Measurements from ENCODE around the gene PDCD11.
"Not testable (repeated sequence)": the region's sequence is repeated elsewhere in the genome, so short reads cannot be mapped to it uniquely, and the experiment has no call there.

PDCD11 gene

DNA sequence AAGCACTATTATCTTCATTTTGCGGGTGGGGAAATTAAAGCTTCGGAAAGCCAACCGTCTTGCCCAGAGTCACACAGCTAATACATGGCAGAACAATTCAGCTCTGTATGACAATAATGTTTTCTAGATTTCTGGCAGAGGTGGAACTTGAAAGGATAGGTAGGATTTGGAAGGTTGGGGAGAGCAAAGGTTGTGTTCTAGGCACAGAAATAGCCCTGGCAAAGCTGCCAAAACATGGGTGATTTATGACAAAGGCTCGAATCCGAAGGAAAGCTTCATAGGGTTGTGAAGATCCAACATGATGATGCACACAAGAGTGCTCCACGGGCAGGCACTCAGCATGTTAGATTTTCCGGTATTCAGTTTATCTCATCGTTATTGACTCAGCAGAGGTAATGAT, 19.2 kb downstream of the PDCD11 start:
- DNase-seq (ENCODE audit: low read depth in 4 of 4, low spot score in 1 of 4), result no peak

DNA sequence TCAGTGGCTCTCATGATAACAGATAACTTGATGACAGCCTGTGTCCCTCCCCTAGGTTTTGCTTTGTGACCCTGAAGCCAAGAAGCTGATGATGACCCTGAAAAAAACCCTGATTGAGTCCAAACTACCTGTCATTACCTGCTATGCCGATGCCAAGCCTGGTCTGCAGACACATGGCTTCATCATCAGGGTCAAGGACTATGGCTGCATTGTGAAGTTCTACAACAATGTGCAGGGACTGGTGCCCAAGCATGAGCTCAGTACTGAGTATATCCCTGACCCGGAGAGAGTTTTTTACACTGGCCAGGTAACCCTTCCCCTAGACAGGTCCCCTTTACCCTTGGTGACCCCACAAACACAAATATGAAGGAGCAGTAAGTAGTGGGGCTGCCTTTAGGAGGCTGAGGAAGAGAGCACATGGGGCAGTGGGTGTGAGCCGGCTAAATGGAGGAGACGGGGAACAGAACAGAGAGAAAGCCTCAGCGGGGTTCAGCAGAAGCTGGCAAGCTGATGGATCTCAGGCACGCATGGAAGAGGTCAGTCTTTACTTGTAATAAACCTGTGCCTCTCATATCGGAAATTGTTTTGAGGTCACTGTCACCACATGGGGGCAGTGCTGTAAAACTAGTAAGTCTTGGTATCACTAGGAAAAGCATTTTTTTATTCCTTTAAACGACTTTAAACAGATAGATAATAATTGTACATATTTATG, 20.2 kb downstream of the PDCD11 start:
- peak in 2 of 4 experiments; percentile 9 to 12 for DNase-seq (ENCODE audit: low read depth in 4 of 4, low spot score in 1 of 4)

- DNase-seq (ENCODE audit: low read depth in 4 of 4, low spot score in 1 of 4), result not testable (repeated sequence)
These were observed 20.7 kb downstream of the PDCD11 start for GRCh38 chr10:103417148-103417469.

DNA sequence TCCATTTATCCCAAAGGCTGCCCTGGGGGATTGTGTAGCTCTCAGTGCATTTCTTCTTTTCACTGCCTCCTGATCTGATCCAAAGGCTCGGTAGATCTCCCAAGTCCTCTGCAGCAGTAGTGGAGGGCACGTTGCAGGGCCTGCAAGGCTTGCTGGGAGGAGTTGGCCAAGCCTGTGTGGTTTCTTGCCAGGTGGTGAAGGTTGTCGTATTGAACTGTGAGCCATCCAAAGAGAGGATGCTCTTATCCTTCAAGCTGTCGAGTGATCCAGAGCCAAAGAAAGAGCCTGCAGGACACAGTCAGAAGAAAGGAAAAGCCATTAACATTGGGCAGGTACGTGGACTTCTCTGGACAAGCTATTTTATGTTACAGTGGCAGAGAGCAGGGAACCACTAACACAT, 21.2 kb downstream of the PDCD11 start:
- no peak for DNase-seq (ENCODE audit: low read depth in 4 of 4, low spot score in 1 of 4)

DNA sequence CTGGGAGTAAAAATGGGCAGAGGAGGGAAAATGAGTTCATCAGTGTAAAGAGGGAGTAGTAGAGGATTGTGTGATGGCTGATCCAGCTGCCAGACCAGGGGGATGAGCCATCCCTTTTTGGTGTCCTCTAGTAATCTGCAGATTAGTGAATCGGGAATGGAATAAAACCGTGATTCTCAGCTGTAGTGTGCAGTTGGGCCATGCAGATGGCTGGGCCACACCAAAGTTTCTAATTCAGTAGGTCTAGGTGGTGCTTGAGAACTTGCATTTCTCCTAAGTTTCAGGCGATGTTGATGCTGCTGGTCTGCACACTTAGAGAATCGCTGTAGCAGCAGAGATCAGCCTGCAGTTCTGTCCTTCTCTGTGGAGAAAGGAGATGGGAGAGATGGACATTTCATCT, 22.7 kb downstream of the PDCD11 start:
- no peak for DNase-seq (ENCODE audit: low read depth in 4 of 4, low spot score in 1 of 4)

GRCh38 chr10:103423748-103424147, 27.3 kb downstream of the PDCD11 start:
- DNase-seq (ENCODE audit: low read depth in 4 of 4, low spot score in 1 of 4), result no peak

DNA sequence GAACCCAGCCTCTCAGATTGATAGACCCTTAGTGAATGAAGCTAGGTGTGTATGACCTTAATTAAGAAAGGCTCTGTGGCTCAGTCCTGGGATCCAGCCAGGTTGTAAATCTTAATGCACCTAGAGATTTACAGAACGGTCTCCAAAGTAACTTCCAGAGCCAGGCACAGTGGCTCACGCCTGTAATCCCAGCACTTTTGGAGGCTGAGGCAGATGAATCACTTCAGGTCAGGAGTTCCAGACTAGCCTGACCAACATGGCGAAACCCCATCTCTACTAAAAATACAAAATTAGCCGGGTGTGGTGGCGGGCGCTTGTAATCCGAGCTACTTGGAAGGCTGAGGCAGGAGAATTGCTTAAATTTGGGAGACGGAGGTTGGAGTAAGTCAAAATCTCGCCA, 31.4 kb downstream of the PDCD11 start:
- no peak for DNase-seq (ENCODE audit: low read depth in 4 of 4, low spot score in 1 of 4)

DNA sequence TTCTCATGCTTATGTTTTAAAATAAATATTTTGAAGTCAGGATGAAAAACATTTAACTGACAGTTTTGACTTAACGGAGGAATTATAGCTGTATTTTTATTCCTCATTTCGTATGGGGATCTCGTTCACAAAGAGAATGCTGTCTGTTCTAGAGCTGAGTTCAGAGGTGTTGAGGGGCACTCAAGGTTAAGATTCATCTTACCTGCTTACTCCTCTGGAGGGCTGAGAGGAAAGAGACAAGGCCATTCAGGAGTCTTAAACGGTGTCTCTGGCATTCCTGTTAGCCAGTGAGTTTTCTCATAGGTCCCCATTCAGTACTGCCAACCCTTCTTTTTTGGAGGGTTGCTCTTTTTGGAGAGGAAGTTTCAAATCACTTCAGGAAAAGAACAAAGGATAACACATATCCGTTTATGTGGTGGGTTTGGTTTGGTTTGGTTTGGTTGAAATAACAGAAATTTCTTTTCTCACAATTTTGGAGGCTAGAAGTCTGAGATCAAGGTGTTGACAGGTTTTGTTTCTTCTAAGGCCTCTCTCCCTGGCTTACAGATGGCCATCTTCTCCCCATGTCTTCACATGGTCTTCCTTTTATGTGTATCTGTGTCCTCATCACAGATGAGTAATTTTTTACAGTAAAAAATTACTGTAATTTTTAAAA, 32.7 kb downstream of the PDCD11 start:
- DNase-seq (ENCODE audit: low read depth in 4 of 4, low spot score in 1 of 4), result no peak

- DNase-seq (ENCODE audit: low read depth in 4 of 4, low spot score in 1 of 4), result no peak
These were observed 33.2 kb downstream of the PDCD11 start for GRCh38 chr10:103429647-103430046.

DNA sequence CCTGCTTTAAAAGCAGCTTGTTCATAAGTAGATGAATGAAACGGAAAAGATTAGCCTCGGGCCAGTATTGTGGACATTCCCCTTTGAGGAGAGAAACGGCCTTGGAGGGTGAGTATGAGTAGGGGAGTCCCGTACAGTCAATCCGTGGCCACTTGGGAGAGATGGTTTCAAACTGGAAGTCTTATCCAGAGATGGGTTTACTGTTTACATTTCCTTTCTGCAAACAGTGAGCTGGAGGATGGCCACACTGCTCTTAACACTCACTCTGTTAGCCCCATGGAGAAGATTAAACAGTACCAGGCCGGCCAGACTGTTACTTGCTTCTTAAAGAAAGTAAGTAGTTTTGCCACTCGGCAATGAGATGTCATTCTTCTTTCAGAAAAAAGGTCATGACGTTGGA, 35.5 kb downstream of the PDCD11 start:
- no peak for DNase-seq (ENCODE audit: low read depth in 4 of 4, low spot score in 1 of 4)

DNA sequence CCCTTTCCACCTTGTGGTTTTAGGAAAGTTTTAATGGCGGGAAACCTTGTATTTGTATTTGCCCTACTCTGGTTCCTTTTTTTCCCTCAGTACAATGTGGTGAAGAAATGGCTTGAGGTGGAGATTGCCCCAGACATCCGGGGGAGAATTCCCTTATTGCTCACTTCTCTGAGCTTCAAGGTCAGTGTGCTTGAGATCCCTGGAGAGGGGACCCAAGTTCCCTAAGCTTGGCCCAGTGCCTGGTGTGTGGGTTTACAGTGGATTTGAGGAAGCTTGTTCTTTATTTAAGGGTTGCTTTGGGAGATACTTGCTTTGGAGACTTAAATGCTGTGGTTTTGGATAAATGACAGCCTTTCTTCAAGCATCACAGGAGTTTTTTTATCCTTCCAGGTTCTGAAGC, 37.4 kb downstream of the PDCD11 start:
- no peak for DNase-seq (ENCODE audit: low read depth in 4 of 4, low spot score in 1 of 4)

DNA sequence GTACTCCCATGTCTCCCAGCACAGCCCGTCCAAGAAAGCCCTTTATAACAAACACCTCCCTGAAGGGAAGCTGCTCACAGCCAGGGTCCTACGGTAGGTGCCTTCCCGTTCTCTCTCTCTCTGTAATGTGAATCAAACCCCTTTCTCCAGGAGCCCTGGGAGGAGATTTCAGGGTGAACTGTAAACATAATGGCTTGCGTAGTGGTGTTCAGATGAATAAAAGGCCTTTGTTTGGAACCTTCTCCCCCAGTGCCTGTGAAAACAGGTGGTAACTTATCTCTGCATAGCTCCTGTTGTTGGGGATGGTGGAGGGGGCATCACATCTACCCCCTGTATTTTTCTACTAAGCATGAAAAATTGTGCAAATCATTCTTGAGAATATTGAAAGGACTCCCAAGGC, 43.4 kb downstream of the PDCD11 start:
- no peak for DNase-seq (ENCODE audit: low read depth in 4 of 4, low spot score in 1 of 4)

- no peak for DNase-seq (ENCODE audit: low read depth in 4 of 4, low spot score in 1 of 4)
These were observed 44.0 kb downstream of the PDCD11 start for GRCh38 chr10:103440416-103440815.

DNA sequence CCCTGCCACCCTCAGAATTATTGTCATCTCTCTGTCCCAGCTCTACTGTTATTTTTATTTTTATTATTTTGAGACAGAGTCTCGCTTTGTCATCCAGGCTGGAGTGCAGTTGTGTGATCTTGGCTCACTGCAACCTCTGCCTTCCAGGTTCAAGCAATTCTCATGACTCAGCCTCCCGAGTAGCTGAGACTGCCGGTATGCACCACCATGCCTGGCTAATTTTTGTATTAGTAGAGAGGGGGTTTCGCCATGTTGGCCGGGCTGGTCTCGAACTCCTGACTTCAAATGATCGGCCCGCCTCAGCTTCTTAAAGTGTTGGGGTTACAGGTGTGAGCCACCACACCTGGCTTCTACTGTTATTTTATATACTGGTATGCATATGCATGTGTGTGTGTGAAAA, 44.8 kb downstream of the PDCD11 start:
- DNase-seq (ENCODE audit: low read depth in 4 of 4, low spot score in 1 of 4), result no peak

DNA sequence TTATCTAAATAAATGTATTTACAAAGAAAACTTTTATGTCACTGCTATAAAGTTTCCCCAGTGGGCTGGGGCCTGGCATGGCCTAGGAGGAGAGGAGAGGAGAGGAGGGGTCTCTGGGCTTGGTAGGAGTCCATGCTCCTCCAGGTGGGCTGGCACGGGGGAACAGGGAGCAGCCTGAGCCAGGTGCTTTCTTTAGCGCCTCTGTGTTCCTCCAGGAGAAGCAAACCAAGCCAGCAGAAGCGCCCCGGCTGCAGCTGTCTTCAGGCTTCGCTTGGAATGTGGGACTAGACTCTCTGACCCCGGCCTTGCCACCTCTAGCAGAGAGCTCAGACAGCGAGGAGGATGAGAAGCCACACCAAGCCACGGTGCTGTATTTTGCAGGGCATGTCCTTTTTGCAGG, 45.2 kb downstream of the PDCD11 start:
- no peak for DNase-seq (ENCODE audit: low read depth in 4 of 4, low spot score in 1 of 4)

- no peak for DNase-seq (ENCODE audit: low read depth in 4 of 4, low spot score in 1 of 4)
These were observed 45.6 kb downstream of the PDCD11 start for GRCh38 chr10:103442031-103442461.

- DNase-seq (ENCODE audit: low read depth in 4 of 4, low spot score in 1 of 4), result no peak
These were observed 47.2 kb downstream of the PDCD11 start for GRCh38 chr10:103443475-103444185.

GRCh38 chr10:103444478-103444877, 48.1 kb downstream of the PDCD11 start:
- DNase-seq (ENCODE audit: low read depth in 4 of 4, low spot score in 1 of 4), result no peak

DNA sequence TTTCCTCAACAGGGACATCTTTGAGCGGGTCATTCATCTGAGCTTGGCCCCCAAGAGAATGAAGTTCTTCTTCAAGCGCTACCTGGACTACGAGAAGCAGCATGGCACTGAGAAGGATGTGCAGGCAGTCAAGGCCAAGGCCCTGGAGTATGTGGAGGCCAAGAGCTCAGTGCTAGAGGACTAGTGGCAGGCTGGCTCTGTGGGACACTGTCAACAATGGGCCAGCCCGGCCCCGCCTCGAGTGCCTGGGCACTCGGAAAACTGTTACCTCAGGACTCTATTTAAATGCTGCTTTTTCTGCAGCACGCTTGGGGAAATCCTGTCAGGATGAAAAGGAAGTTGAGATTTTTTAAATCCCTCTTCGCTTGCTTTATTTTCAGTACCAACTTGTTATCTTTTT, 48.9 kb downstream of the PDCD11 start:
- DNase-seq (ENCODE audit: low read depth in 4 of 4, low spot score in 1 of 4), result no peak

- no peak for DNase-seq (ENCODE audit: low read depth in 4 of 4, low spot score in 1 of 4)
These were observed 49.5 kb downstream of the PDCD11 start for GRCh38 chr10:103445767-103446567.

DNA sequence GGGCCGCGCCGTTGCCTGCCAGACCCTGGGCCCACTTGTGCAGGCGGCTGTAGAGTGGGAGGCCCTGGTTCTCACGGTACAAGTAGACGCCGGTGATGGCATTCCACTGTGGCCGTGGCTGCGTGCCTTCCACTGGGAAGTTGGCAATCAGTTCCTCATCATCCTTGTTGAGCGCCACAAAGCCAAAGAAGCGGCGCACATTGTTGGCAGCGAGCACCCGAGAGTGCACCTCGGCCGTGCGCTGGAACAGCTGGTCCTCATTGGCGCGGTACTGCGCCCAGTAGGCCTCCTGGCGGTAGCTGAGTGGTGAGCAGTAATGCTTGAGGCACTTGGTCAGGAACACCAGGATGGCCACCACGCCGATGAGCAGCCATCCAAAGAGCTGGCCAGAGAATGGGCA, 50.8 kb downstream of the PDCD11 start:
- no peak for DNase-seq (ENCODE audit: low read depth in 4 of 4, low spot score in 1 of 4)

GRCh38 chr10:103448746-103449145, 52.3 kb downstream of the PDCD11 start:
- DNase-seq (ENCODE audit: low read depth in 4 of 4, low spot score in 1 of 4), result no peak
